Epithelial cell of proximal tubule (primary cell): ENCODE data around the gene LPCAT1. TPM values are rescaled to one million over a fixed set of nuclear protein-coding genes. Genes with fewer than 3 reads are reported as not detected.
A peak's percentile ranks its signal among the peaks of the same experiment; 100 is the strongest.
"Not testable (repeated sequence)": the region's sequence is repeated elsewhere in the genome, so short reads cannot be mapped to it uniquely, and the experiment has no call there.

Experiments used
- DNase-seq: peaks from one replicate; pipeline ENCODE4 v3.0.0-alpha.2; 2011; ENCODE audit warnings: low read depth
- H3K4me3 ChIP-seq: 2 replicates; pipeline ENCODE4 v1.5.1; 2011; ENCODE audit warnings: low read depth, mild to moderate bottlenecking, low read length
- CTCF ChIP-seq: conservative IDR thresholded peaks from 2 replicates; pipeline ENCODE4 v1.5.1; 2012; ENCODE audit warnings: low read depth, mild to moderate bottlenecking, low read length
- total RNA-seq: library from RNA; depleted of rRNA; stranded (reverse); fragments of >200 nt; gene quantifications from 2 replicates; pipeline ENCODE4 v1.2.3, GENCODE V29; 2015

The LPCAT1 gene
- 88.9 and 105 TPM in 2 replicates for total RNA-seq

GRCh38 chr5:1523793-1524480 lies at the start of gene LPCAT1:
TSS of gene LPCAT1 (minus strand) at chr5:1523960. CDS start at chr5:1523844, 116 bp downstream.
- H3K4me3 ChIP-seq = peak within 1 kb of the TSS; percentile 63
- TF ChIP-seq CTCF = no peak
- no peak for DNase-seq

DNA sequence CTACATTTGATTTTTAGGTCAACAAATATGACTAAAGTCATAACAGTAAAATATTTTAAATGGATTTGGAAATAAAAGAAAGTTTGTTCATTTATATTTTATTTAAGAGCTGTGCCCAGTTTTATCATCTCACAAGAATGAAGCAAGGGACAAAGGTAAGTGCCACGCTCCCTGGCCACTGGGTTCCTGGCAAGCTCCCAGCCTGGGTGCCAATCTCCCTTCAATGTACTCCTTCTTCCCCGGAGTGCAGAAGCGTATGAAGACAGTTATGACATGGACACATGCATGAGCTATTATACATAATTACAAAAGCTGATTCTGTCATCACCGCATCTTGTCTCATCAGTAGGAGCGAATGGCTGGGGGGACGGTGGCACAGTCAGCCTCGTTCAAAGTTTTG lies 48.1 kb upstream of the LPCAT1 start:
- not testable (repeated sequence) for DNase-seq, H3K4me3 ChIP-seq

GRCh38 chr5:1570975-1571374 lies 47.2 kb upstream of the LPCAT1 start:
- no peak for TF ChIP-seq CTCF
- DNase-seq = no peak
- no peak overlapping the region for H3K4me3 ChIP-seq

DNA sequence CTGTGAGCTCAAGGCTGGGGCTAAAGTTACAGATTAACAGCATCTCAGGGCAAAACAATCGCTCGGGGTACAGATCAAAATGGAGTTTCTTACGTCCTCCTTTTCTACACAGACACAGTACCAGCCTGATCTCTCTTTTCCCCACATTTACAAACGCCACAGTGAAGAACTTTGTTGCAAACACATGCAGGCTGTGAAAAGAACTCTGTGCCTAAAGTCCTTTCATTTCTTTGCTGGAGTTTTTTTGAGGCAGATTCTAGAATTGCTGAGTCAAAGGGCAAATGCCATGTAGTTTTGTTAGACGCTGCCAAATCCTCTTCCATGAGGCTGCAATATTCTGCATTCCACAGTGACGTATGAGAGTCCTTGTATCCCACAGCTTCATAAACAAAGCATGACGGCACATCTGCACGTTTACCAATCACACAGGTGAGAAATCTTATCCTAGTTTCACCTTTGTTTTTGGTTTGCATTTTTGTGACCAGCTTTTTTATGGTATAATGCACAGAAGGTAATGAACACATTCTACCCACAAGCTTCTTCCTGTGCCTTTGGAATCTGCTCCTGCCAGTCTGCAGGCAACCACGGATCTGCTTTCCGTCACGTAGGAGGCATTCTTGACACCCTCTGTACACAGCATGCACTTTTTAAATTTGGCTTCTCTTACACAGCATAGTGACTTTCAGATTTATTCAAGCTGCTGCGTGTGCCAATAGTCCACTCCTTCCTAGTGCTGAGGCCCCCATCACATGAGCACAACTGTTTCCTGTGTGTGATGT lies 44.6 kb upstream of the LPCAT1 start:
- DNase-seq = peak; percentile 94
- no peak for TF ChIP-seq CTCF
- H3K4me3 ChIP-seq = peak overlapping the region; percentile 0

DNA sequence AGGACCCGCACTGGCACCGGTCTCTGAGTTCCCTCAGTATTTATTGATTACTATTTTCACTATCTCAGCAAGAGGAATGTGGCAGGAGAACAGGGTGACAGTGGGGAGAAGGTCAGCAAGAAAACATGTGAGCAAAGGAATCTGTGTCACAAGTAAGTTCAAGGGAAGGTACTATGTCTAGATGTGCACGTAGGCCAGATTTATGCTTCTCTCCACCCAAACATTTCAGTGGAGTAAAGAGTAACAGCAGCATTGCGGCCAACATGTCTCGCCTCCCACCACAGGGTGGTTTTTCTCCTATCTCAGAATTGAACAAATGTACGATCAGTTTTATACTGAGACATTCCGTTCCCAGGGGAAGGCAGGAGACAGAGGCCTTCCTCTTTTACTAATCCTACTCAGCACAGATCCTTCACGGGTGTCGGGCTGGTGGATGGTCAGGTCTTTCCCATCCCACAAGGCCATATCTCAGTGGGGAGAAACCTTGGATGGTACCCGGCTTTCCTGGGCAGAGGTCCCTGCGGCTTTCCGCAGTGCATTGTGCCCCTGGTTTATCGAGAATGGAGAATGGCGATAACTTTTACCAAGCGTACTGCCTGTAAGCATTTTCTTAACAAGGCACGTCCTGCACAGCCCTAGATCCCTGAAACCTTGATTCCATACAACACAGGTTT lies 43.9 kb upstream of the LPCAT1 start:
- DNase-seq = not testable (repeated sequence)
- H3K4me3 ChIP-seq = peak overlapping the region; percentile 0

DNA sequence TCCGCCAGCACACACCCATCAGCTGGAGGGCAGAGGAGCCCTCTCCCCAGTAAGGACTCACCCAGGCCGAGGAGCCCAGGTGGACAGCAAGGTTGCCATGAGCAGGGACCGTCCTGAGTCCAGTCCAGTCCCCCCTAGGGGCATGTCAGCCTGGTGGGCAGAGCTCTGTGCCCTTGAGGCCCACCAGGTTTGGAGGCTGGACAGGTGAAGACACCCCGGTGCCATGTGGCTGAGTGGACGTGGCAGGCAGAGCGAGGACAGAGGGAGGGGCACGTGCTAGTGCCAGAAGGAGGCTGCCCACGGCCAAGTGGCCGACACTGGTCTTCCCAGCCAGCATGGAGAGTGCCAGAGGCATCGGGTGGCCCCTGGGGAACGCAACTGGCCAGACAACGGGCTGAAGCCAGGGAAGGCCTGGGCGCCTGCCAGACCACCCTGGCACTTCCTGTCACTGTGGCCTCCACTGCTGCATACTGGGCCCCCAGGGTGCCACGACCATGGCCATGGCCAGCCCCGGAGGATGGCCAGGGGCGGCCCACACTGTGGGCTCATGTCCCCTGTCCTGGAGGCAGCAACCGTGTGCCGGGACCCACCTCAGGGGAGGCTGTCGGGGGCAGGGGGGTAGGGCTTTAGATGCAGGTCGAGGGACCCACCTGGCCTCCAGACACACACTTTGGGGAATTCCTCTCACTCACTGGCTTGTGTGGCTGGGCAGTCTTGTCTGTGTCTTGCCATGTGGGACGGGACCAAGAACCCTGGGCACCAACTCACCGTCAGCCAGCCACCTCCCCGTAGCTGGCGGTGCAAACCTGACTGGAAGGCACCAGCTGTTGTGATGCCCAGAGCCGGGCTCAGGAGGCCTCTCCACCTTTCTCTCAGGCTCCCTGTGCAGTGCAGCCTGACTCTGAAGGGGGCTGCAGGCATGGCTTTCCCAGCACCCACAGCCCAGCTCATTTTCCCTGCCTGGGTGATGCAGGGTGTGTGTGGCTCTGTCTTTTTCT lies 42.3 kb upstream of the LPCAT1 start:
- H3K4me3 ChIP-seq = no peak overlapping the region
- TF ChIP-seq CTCF = no peak
- DNase-seq = no peak

DNA sequence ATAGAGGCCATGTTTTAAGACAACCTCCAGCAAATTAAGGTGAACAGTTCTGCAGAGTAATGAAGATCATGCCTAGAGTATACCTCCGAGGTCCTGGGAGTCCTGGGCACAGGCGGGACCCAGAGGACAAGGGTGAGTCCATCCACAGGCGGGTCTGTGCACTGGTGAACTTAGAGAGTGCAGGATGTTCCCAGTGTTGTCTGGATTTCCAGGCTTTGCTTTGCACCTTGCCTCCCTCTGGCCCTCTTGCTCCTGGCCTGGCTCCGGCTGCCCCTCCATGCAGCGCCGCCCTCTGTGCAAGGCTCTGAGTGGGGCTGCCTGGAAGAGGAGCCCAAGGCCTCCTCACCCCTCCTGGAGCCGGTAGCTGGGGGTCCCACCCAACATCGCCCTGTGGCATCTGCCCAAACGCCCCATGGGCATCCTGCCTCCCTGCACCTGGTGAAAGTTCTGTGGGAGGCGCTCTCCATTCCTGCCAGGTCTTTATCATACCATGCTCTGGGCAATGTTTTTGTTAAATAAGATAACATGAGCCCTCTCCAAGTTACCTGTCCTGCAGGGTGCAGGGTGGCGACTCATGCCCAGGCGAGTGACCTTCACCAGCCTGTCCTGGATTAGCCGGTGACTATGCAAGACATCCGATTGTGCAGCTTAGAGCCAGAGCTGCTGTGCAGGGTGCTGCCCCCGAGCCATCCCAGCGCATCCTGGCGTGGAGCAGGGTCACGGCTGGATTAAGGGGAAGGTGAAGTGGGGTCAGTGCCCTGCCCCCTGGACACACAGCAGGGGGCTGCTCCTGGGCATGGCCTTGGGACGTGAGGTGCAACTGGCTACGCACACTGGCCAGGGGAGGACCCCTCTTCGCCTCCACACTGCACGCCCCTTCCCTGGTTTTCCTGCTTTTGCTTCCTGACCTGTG lies 41.3 kb upstream of the LPCAT1 start:
- TF ChIP-seq CTCF = no peak
- H3K4me3 ChIP-seq = no peak overlapping the region
- no peak for DNase-seq
